Tibial nerve (tissue), 4 donors: Measurements from ENCODE around the gene SYNCRIP. TPM values are rescaled to one million over a fixed set of nuclear protein-coding genes. Genes with fewer than 3 reads are reported as not detected.
A peak's percentile ranks its signal among the peaks of the same experiment; 100 is the strongest.

Experiments used
- DNase-seq, 2 donors: peaks; one replicate each; pipeline ENCODE4 v3.0.0-alpha.2; 2019; ENCODE audit warnings: low spot score in 2 of 2
- H3K27ac ChIP-seq, 4 donors: fragments of 200-600 bp; sonication (generic) in 3 of 4; one replicate each; pipeline ENCODE4 v1.5.1; 2017 to 2019; ENCODE audit warnings: mild to moderate bottlenecking in 1 of 4
- H3K27me3 ChIP-seq, 2 donors: fragments of 200-600 bp; sonication (generic) in 1 of 2; one replicate each; pipeline versions ENCODE4 v1.5.1 to v1.6.0; 2017 to 2019
- H3K36me3 ChIP-seq, 3 donors: fragments of 200-600 bp; sonication (generic); one replicate each; pipeline ENCODE4 v1.5.1; 2018 to 2019
- H3K4me1 ChIP-seq, 4 donors: fragments of 200-600 bp; sonication (generic) in 3 of 4; one replicate each; pipeline ENCODE4 v1.5.1; 2017 to 2019
- H3K4me3 ChIP-seq, 4 donors: fragments of 200-600 bp; sonication (generic) in 3 of 4; one replicate each; pipeline ENCODE4 v1.5.1; 2017 to 2019; ENCODE audit warnings: mild to moderate bottlenecking in 1 of 4, moderate library complexity in 1 of 4
- H3K9me3 ChIP-seq, 4 donors: fragments of 200-600 bp; sonication (generic) in 3 of 4; one replicate each; pipeline ENCODE4 v1.5.1; 2017 to 2019
- EP300 ChIP-seq, 2 donors: sonication (generic); formaldehyde crosslinking; IDR thresholded peaks; one replicate each; pipeline ENCODE4 v1.6.1; 2017; ENCODE audit warnings: antibody characterized with exemption in 2 of 2, mild to moderate bottlenecking in 1 of 2
- POLR2A ChIP-seq, 2 donors: fragments of 450-650 bp; IDR thresholded peaks; one replicate each; pipeline ENCODE4 v1.6.1; 2017; ENCODE audit warnings: antibody characterized with exemption in 2 of 2, mild to moderate bottlenecking in 2 of 2, moderate library complexity in 2 of 2
- WGBS, 2 donors: methylation state at CpG; one replicate each; pipeline ENCODE4 v1.1.5; 2018; 5-methylcytosine and 5-hydroxymethylcytosine counted together
- total RNA-seq, 4 donors: library from RNA; depleted of rRNA; stranded (reverse); fragments of >200 nt; gene quantifications; one replicate each; pipeline ENCODE4 v1.1.0, GENCODE V29; 2016
- TF ChIP-seq, protein P1 (sequence below), 5 experiments: fragments of 200-600 bp in 3 of 5; fragments of 450-650 bp in 2 of 5; sonication (generic) in 3 of 5; IDR thresholded peaks; one replicate each; pipeline ENCODE4 v1.5.1; 2016 to 2019; ENCODE audit warnings: antibody characterized with exemption in 5 of 5, mild to moderate bottlenecking in 3 of 5, moderate library complexity in 2 of 5

The SYNCRIP gene
- total RNA-seq, 4 donors from 2014 or later, result 51.5 to 64.7 (median 53.2) TPM

DNA sequence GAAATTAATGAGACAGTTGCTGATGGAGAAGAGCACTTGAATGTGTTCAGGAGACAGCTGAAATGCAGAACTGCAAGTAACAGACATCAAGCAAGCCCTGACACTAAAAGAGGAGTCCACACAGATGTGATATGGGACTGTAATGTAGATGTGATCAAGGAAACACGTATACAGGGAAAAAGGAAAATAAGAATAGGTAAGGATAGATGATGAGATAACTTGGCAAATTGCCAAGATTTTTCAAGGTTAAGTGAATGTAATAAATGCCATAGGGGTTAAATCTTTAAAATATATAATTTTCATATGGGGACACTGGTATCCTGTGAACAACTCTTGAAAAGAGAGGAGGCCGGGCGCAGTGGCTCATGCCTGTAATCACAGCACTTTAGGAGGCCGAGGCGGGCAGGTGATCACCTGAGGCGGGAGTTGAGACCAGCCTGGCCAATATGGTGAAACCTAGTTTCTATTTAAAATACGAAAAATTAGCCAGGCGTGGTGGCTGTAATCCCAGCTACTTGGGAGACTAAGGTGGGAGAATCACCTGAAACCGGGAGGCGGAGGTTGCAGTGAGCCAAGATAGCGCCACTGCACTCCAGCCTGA is 41.9 kb downstream of the SYNCRIP start:
- no peak for DNase-seq
- Histone ChIP-seq H3K27me3 (no peaks in the 10 kb centered on the region), H3K9me3 (no peaks in the 10 kb centered on the region), H3K27ac (no peak overlapping the region), H3K4me3 (no peak overlapping the region), H3K36me3 (peaks cover 0 to 21% (median 0%) of the 10 kb centered on the region in 3 donors), H3K4me1 (no peaks in the 10 kb centered on the region)
- TF ChIP-seq EP300 (IDR thresholded peaks at IDR 0.05) (no peak), POLR2A (IDR thresholded peaks at IDR 0.05) (no peak)
- TF ChIP-seq, protein P1, sequence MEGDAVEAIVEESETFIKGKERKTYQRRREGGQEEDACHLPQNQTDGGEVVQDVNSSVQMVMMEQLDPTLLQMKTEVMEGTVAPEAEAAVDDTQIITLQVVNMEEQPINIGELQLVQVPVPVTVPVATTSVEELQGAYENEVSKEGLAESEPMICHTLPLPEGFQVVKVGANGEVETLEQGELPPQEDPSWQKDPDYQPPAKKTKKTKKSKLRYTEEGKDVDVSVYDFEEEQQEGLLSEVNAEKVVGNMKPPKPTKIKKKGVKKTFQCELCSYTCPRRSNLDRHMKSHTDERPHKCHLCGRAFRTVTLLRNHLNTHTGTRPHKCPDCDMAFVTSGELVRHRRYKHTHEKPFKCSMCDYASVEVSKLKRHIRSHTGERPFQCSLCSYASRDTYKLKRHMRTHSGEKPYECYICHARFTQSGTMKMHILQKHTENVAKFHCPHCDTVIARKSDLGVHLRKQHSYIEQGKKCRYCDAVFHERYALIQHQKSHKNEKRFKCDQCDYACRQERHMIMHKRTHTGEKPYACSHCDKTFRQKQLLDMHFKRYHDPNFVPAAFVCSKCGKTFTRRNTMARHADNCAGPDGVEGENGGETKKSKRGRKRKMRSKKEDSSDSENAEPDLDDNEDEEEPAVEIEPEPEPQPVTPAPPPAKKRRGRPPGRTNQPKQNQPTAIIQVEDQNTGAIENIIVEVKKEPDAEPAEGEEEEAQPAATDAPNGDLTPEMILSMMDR (IDR thresholded peaks at IDR 0.05), result no peak
- WGBS, 2 donors, result 88 to 90% methylated on average over 11 of the region's 11 CpGs

DNA sequence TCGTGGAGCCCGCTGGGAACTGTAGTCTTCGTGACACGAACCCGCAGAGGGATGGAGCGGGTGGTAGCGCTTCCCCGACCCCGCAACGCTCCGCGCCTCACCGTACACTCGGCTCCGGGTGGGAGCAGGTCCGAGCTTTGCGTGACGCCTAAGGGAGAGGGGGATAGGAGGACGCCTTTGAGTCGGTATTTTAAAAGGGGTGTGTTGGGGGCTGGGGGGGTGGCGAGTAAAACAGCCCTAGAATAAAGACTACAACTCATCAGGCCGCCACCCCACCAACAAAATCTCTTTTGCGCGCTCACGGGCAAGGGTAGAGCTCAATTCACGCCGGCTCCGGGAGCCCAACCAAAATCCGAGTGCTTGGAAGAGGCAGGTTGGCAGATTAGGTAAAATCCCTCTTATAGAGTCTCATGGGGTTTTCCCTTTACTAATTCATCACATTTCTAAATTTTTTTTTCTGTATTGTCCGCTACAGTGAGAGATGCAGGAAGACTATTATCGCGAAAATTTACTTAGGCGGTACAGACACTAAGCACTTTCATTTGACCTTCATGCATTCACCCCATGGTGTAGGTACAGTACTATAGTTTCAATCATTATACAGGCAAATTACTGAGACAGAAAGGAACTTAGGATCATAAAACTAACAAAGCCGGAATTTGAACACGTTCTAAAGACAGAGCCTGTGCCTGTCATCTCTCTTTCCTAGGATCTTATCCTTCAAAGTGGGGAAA is 48.3 kb downstream of the SYNCRIP start:
- no peaks in the 10 kb centered on the region for H3K27me3 ChIP-seq
- H3K36me3 ChIP-seq, result no peaks in the 10 kb centered on the region
- no peak for DNase-seq
- peaks cover 5 to 25% (median 13%) of the 10 kb centered on the region in 4 donors for H3K4me1 ChIP-seq
- peak overlapping the region; percentile 73 to 96 (median 78) for H3K4me3 ChIP-seq
- no peaks in the 10 kb centered on the region for H3K9me3 ChIP-seq
- TF ChIP-seq, protein P1 (IDR thresholded peaks at IDR 0.05), result no peak
- TF ChIP-seq EP300 (IDR thresholded peaks at IDR 0.05) (no peak), POLR2A (IDR thresholded peaks at IDR 0.05) (no peak)
- 0 to 1% methylated on average over 33 to 35 of the region's 35 CpGs for WGBS, 2 donors
- peak overlapping the region; percentile 80 to 98 (median 92) for H3K27ac ChIP-seq

GRCh38 chr6:85593438-85594196 is 49.1 kb downstream of the SYNCRIP start, which contains the start of gene SNX14:
TSS of gene SNX14 (minus strand) at chr6:85593858. CDS start at chr6:85593718, 140 bp downstream.
- H3K4me3 ChIP-seq, result peak within 1 kb of the TSS; percentile 73 to 96 (median 78)
- peaks cover 5 to 25% (median 13%) of the 10 kb centered on the region in 4 donors for H3K4me1 ChIP-seq
- peak; percentile 88 to 93 for DNase-seq
- no peaks in the 10 kb centered on the region for H3K27me3 ChIP-seq
- H3K36me3 ChIP-seq, result no peaks in the 10 kb centered on the region
- no peaks in the 10 kb centered on the region for H3K9me3 ChIP-seq
- TF ChIP-seq, protein P1 (IDR thresholded peaks at IDR 0.05), result peak in 2 of 5 experiments; percentile 39 to 64
- peak; percentile 53 to 96 for TF ChIP-seq EP300 (IDR thresholded peaks at IDR 0.05)
- peak; percentile 31 to 81 for TF ChIP-seq POLR2A (IDR thresholded peaks at IDR 0.05)
- WGBS, 2 donors, result 0 to 1% methylated on average over 20 to 24 of the region's 82 CpGs
- H3K27ac ChIP-seq, result peak within 1 kb of the TSS; percentile 80 to 98 (median 92)

GRCh38 chr6:85592033-85592432 is 50.7 kb downstream of the SYNCRIP start:
- TF ChIP-seq POLR2A (IDR thresholded peaks at IDR 0.05), result no peak
- TF ChIP-seq, protein P1 (IDR thresholded peaks at IDR 0.05), result no peak
- TF ChIP-seq EP300 (IDR thresholded peaks at IDR 0.05), result no peak
- no peak for DNase-seq
- Histone ChIP-seq H3K27me3 (no peaks in the 10 kb centered on the region), H3K4me3 (peak overlapping the region in 1 of 4 donors; percentile 75), H3K27ac (no peak overlapping the region), H3K9me3 (no peaks in the 10 kb centered on the region), H3K36me3 (peaks cover 0 to 11% (median 0%) of the 10 kb centered on the region in 3 donors), H3K4me1 (peaks cover 5 to 25% (median 13%) of the 10 kb centered on the region in 4 donors)
- 93 to 95% methylated on average over 1 of the region's 1 CpG for WGBS, 2 donors
